Breast epithelium (tissue), 3 donors: ENCODE results near the gene FLRT2.

Experiments
- CTCF ChIP-seq, 3 donors: fragments of 450-650 bp; IDR thresholded peaks; one replicate each; pipeline ENCODE4 v1.5.1; 2016 to 2017; ENCODE audit warnings: antibody characterized with exemption in 3 of 3, mild to moderate bottlenecking in 3 of 3, moderate library complexity in 3 of 3
- POLR2A ChIP-seq: fragments of 450-650 bp; IDR thresholded peaks from one replicate; pipeline ENCODE4 v1.6.1; 2016; ENCODE audit warnings: antibody characterized with exemption, mild to moderate bottlenecking, moderate library complexity
- POLR2AphosphoS5 ChIP-seq, 3 donors: sonication (generic); formaldehyde crosslinking; IDR thresholded peaks; one replicate each; pipeline ENCODE4 v1.6.1; 2017; ENCODE audit warnings: antibody characterized with exemption in 3 of 3

- TF ChIP-seq POLR2A (no peak), CTCF (IDR thresholded peaks at IDR 0.05) (no peak), POLR2AphosphoS5 (IDR thresholded peaks at IDR 0.05) (no peak)
Observed at GRCh38 chr14:85578930-85579329, 49.0 kb downstream of the FLRT2 start.
